ENCODE data around the gene TMPRSS9. TPM values are rescaled to one million over a fixed set of nuclear protein-coding genes. Genes with fewer than 3 reads are reported as not detected.

The TMPRSS9 gene
- total and polyA plus RNA-seq, 2 of the 13 experiments (the other 11 are each of a cell fraction or from before 2014, with no cell fraction given) = 2.5 to 5.2 TPM

DNA sequence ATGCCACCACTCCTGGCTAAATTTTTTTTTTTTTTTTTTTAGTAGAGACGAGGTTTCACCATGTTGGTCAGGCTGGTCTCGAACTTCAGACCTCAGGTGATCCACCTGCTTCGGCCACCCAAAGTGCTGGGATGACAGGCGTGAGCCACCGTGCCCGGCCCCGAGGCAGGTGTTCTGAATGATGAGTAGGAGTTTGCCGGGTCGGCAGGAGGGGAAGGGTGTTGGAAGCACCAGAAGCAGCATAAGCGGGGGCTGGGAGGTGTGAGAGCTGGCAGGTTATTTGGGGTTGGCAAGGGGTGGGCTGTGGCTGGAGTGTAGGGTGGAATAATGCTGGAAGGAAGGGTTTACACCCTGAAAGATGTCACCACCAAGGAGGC is 29.8 kb upstream of the TMPRSS9 start:
- BruUV-seq (replicated peaks) = no TSS peak
- Histone ChIP-seq H2AFZ (ENCODE audit: low read length) (no peak overlapping the region), H3K79me2 (ENCODE audit: insufficient read depth, low read length) (peaks cover 38% of the 10 kb centered on the region), H3K4me2 (ENCODE audit: low read depth, low read length) (peak overlapping the region; percentile 95), H3K4me3 (replicated peaks in 1 of 3; ENCODE audit: insufficient read depth in 1 of 3, low read depth in 2 of 3, low read length in 3 of 3) (peak overlapping the region; percentile 47 to 89 (median 56)), H3K27ac (ENCODE audit: extremely low read length, insufficient read depth, low read length) (peak overlapping the region; percentile 53), H3K27me3 (ENCODE audit: control insufficient read depth in 1 of 2, insufficient read depth in 2 of 2, low read length in 2 of 2) (no peaks in the 10 kb centered on the region; a peak in 1 of 5 replicates), H3K36me3 (replicated peaks in 1 of 2; ENCODE audit: control insufficient read depth in 1 of 2, insufficient read depth in 2 of 2, low read length in 2 of 2) (peaks cover 3 to 12% of the 10 kb centered on the region in 2 experiments; a peak in 3 of 5 replicates), H3K9ac (ENCODE audit: insufficient read depth, low read depth, low read length) (no peak overlapping the region), H4K20me1 (ENCODE audit: insufficient read depth, low read length) (0 out of 2 replicates have a peak, but pooled peaks cover 2% of the 10 kb centered on the region), H3K4me1 (ENCODE audit: insufficient read depth, low read length) (peaks cover 65% of the 10 kb centered on the region), H3K9me3 (ENCODE audit: low read length) (no peaks in the 10 kb centered on the region)
- WGBS (ENCODE audit: low lambda C conversion rate) = 23% methylated on average over 10 of the region's 10 CpGs
- DNase-seq (ENCODE audit: low spot score) = no peak
- ATAC-seq = no peak
- ChIA-PET POLR2A (interaction anchor here (1.0 to 3.4 kb wide), 9 partner anchors 14 to 465 kb away, joined by 3 to 35 read pairs (median 4); partner anchors contain the start of genes LMNB2, PLEKHJ1 and TIMM13), CTCF (ENCODE audit: low intra/inter-chr PET ratio, low total read pairs) (no interaction called here)
- in situ Hi-C loops (cut with HindIII; ENCODE audit: extremely low pct_ligation_motif_present, low pct_unique_long_range_greater_than_20kb) (no loop called here), intact Hi-C loops (cut with micrococcal nuclease; ENCODE audit: unreplicated experiment) (no loop called here)
- no peak for FAIRE-seq
- TF ChIP-seq ZC3H13 (CRISPR knock-in tag; IDR thresholded peaks at IDR 0.05) (peak; percentile 64), SMARCC2 (IDR thresholded peaks at IDR 0.05) (no peak), ZSCAN9 (CRISPR knock-in tag; IDR thresholded peaks at IDR 0.05; ENCODE audit: borderline replicate concordance) (peak; percentile 32; the same call in 1 of the 2 replicates), CBFB (CRISPR knock-in tag; IDR thresholded peaks at IDR 0.05) (no peak), KDM1A (CRISPR knock-in tag; IDR thresholded peaks at IDR 0.05) (no peak), AKAP8 (CRISPR knock-in tag; IDR thresholded peaks at IDR 0.05) (no peak), CHD2 (IDR thresholded peaks at IDR 0.05; ENCODE audit: low read depth, low read length) (no peak), ZNF468 (CRISPR knock-in tag; IDR thresholded peaks at IDR 0.05) (no peak), ZNF780A (CRISPR knock-in tag; IDR thresholded peaks at IDR 0.05) (0 out of 2 replicates have a peak, but pooled peaks have one; percentile 20), ZNF451 (CRISPR knock-in tag; IDR thresholded peaks at IDR 0.05) (no peak), CCDC6 (CRISPR knock-in tag; IDR thresholded peaks at IDR 0.05) (no peak), MXI1 (IDR thresholded peaks at IDR 0.05; ENCODE audit: borderline replicate concordance, low read depth, low read length) (no peak), ZFP90 (CRISPR knock-in tag; IDR thresholded peaks at IDR 0.05; ENCODE audit: borderline replicate concordance) (no peak), RCOR2 (CRISPR knock-in tag; IDR thresholded peaks at IDR 0.05) (no peak)
- TF ChIP-seq, protein P1, sequence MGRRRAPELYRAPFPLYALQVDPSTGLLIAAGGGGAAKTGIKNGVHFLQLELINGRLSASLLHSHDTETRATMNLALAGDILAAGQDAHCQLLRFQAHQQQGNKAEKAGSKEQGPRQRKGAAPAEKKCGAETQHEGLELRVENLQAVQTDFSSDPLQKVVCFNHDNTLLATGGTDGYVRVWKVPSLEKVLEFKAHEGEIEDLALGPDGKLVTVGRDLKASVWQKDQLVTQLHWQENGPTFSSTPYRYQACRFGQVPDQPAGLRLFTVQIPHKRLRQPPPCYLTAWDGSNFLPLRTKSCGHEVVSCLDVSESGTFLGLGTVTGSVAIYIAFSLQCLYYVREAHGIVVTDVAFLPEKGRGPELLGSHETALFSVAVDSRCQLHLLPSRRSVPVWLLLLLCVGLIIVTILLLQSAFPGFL (CRISPR knock-in tag; IDR thresholded peaks at IDR 0.05) = no peak
- TF ChIP-seq, protein P2, sequence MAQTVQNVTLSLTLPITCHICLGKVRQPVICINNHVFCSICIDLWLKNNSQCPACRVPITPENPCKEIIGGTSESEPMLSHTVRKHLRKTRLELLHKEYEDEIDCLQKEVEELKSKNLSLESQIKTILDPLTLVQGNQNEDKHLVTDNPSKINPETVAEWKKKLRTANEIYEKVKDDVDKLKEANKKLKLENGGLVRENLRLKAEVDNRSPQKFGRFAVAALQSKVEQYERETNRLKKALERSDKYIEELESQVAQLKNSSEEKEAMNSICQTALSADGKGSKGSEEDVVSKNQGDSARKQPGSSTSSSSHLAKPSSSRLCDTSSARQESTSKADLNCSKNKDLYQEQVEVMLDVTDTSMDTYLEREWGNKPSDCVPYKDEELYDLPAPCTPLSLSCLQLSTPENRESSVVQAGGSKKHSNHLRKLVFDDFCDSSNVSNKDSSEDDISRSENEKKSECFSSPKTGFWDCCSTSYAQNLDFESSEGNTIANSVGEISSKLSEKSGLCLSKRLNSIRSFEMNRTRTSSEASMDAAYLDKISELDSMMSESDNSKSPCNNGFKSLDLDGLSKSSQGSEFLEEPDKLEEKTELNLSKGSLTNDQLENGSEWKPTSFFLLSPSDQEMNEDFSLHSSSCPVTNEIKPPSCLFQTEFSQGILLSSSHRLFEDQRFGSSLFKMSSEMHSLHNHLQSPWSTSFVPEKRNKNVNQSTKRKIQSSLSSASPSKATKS (CRISPR knock-in tag; IDR thresholded peaks at IDR 0.05) = no peak
- TF ChIP-seq, protein P3, sequence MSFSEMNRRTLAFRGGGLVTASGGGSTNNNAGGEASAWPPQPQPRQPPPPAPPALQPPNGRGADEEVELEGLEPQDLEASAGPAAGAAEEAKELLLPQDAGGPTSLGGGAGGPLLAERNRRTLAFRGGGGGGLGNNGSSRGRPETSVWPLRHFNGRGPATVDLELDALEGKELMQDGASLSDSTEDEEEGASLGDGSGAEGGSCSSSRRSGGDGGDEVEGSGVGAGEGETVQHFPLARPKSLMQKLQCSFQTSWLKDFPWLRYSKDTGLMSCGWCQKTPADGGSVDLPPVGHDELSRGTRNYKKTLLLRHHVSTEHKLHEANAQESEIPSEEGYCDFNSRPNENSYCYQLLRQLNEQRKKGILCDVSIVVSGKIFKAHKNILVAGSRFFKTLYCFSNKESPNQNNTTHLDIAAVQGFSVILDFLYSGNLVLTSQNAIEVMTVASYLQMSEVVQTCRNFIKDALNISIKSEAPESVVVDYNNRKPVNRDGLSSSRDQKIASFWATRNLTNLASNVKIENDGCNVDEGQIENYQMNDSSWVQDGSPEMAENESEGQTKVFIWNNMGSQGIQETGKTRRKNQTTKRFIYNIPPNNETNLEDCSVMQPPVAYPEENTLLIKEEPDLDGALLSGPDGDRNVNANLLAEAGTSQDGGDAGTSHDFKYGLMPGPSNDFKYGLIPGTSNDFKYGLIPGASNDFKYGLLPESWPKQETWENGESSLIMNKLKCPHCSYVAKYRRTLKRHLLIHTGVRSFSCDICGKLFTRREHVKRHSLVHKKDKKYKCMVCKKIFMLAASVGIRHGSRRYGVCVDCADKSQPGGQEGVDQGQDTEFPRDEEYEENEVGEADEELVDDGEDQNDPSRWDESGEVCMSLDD (CRISPR knock-in tag; IDR thresholded peaks at IDR 0.05; ENCODE audit: borderline replicate concordance) = no peak
- TF ChIP-seq, protein P4, sequence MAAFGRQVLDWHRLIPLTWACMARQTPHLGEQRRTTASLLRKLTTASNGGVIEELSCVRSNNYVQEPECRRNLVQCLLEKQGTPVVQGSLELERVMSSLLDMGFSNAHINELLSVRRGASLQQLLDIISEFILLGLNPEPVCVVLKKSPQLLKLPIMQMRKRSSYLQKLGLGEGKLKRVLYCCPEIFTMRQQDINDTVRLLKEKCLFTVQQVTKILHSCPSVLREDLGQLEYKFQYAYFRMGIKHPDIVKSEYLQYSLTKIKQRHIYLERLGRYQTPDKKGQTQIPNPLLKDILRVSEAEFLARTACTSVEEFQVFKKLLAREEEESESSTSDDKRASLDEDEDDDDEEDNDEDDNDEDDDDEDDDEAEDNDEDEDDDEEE (CRISPR knock-in tag; IDR thresholded peaks at IDR 0.05) = 0 out of 2 replicates have a peak, but pooled peaks have one; percentile 13
- TF ChIP-seq, protein P5, sequence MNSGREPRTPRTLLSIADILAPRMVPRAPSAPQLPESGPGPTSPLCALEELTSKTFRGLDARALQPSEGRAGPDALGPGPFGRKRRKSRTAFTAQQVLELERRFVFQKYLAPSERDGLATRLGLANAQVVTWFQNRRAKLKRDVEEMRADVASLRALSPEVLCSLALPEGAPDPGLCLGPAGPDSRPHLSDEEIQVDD (CRISPR knock-in tag; IDR thresholded peaks at IDR 0.05; ENCODE audit: borderline replicate concordance) = no peak
